NCI-H1092 (cell line): Measurements from ENCODE around the gene SNX19.

ENCODE experiments used
- DNase-seq: peaks from one replicate; lab custom pipeline; 2025; lab: John Stamatoyannopoulos, UW

SNX19 gene

GRCh38 chr11:130839981-130840666 lies 76.2 kb downstream of the SNX19 start:
- no peak for DNase-seq

- DNase-seq: no peak
Observed at GRCh38 chr11:130837194-130837593, 79.1 kb downstream of the SNX19 start.

- DNase-seq: no peak
Observed at GRCh38 chr11:130834886-130835285, 81.4 kb downstream of the SNX19 start.

GRCh38 chr11:130832566-130833425 lies 83.5 kb downstream of the SNX19 start:
- no peak for DNase-seq

- no peak for DNase-seq
Observed at GRCh38 chr11:130831976-130832375, 84.3 kb downstream of the SNX19 start.

DNA sequence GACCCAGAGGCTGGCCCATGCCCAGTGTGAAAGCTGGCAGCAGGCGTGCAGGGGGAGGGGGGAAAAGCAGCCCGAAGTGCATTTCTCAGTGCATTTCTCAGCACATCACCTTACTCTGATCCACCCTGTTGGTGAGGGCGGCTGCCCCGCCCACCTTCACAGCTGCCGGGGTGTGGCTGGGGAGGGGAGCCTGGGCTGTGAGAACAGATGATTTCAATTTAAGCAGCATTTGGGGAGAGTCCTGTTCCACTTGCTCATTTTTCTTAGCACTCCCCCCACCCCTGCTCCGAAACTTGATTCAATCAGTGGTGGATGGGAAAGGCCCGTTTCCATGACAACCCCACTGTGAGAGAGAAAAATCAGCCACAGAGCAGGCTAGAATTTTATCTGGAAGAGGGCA lies 84.8 kb downstream of the SNX19 start:
- DNase-seq: no peak

- DNase-seq: no peak
Observed at GRCh38 chr11:130830566-130830965, 85.7 kb downstream of the SNX19 start.

- no peak for DNase-seq
Observed at GRCh38 chr11:130829920-130830511, 86.3 kb downstream of the SNX19 start.

GRCh38 chr11:130828741-130829140 lies 87.5 kb downstream of the SNX19 start:
- no peak for DNase-seq

- DNase-seq: no peak
Observed at GRCh38 chr11:130827451-130828377, 88.6 kb downstream of the SNX19 start.

DNA sequence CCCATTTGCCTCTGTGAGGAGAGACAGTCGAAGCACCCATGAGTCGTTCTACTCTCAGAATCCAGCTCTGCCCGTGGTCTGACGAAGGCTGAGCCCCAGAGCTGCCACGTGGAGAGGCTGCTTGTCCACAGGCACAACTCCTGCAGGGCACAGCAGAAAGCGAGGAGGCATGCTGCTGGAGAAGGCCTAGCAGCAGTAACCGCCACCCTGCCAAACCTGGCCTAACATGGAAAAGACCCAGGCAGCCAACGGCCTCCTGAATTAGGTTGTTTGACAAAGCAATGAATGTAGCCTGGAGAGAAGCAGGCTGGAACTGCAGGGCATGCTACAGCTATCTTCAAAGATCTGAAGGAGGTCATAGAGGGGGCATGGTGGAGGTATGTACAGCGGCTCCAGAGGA lies 89.7 kb downstream of the SNX19 start:
- no peak for DNase-seq

GRCh38 chr11:130825983-130826382 lies 90.3 kb downstream of the SNX19 start:
- no peak for DNase-seq

- DNase-seq: no peak
Observed at GRCh38 chr11:130825561-130825960, 90.7 kb downstream of the SNX19 start.
